OCI-LY3 (cell line): ENCODE results near the gene EPN3.

Experiments used
- H2AFZ ChIP-seq: fragments of 200-600, 300-600 bp; shearing (Covaris generic); 2 replicates; pipeline ENCODE4 v1.6.0; 2014; ENCODE audit warnings: antibody characterized with exemption, low read depth, low read length
- H3K27ac ChIP-seq: fragments of 200-600, 300-600 bp; sonication (generic); 2 replicates; pipeline ENCODE4 v1.5.1; 2014; ENCODE audit warnings: mild to moderate bottlenecking, low read length, moderate library complexity, mixed read lengths
- H3K27me3 ChIP-seq: fragments of 200-600, 300-600 bp; sonication (generic); 2 replicates; pipeline ENCODE4 v1.6.1; 2014; ENCODE audit warnings: low read depth, low read length, mixed read lengths
- H3K36me3 ChIP-seq: fragments of 200-600, 300-600 bp; sonication (generic); replicated peaks from 2 replicates; pipeline ENCODE3; 2014; ENCODE audit warnings: low read depth, low read length, mixed read lengths
- H3K4me1 ChIP-seq: fragments of 300-600, 200-600 bp; sonication (generic); 2 replicates; pipeline ENCODE4 v1.6.1; 2014; ENCODE audit warnings: low read length, mixed read lengths
- H3K4me2 ChIP-seq: fragments of 200-600, 300-600 bp; sonication (generic); 2 replicates; pipeline ENCODE4 v1.6.1; 2014; ENCODE audit warnings: low read length, mixed read lengths
- H3K4me3 ChIP-seq: fragments of 300-600, 200-600 bp; sonication (generic); 2 replicates; pipeline ENCODE4 v1.5.1; 2014; ENCODE audit warnings: antibody characterized with exemption, mild to moderate bottlenecking, low read length, moderate library complexity
- H3K79me2 ChIP-seq: fragments of 300-600, 200-600 bp; shearing (Covaris generic); 2 replicates; pipeline ENCODE4 v1.6.1; 2014; ENCODE audit warnings: mild to moderate bottlenecking, low read length, mixed read lengths
- H3K9ac ChIP-seq: fragments of 300-600, 200-600 bp; shearing (Covaris generic); 2 replicates; pipeline ENCODE4 v1.6.0; 2014; ENCODE audit warnings: mild to moderate bottlenecking, low read length, moderate library complexity
- H3K9me3 ChIP-seq: fragments of 200-600, 300-600 bp; shearing (Covaris generic); 2 replicates; pipeline ENCODE4 v1.6.1; 2014; ENCODE audit warnings: low read length, mixed read lengths; ENCODE audit not compliant: insufficient read depth
- H4K20me1 ChIP-seq: fragments of 200-600, 300-600 bp; sonication (generic); 2 replicates; pipeline ENCODE4 v1.6.1; 2016; ENCODE audit warnings: low read length, mixed read lengths; ENCODE audit not compliant: insufficient read depth
- CTCF ChIP-seq: fragments of 200-600, 300-600 bp; sonication (generic); IDR thresholded peaks from 2 replicates; pipeline ENCODE4 v1.5.1; 2014; ENCODE audit warnings: antibody characterized with exemption, low read length, low read depth
- EZH2phosphoT487 ChIP-seq: fragments of 200-600 bp; shearing (Covaris generic); IDR thresholded peaks from 2 replicates; pipeline ENCODE4 v1.6.1; 2018; ENCODE audit warnings: antibody characterized with exemption, mixed run types, low read depth

Gene EPN3

GRCh38 chr17:50514936-50515702 is 17.4 kb upstream of the EPN3 start:
- Histone ChIP-seq H3K36me3 (no peaks in the 10 kb centered on the region), H3K27ac (no peak overlapping the region), H4K20me1 (no peaks in the 10 kb centered on the region), H3K9ac (no peak overlapping the region), H3K79me2 (peaks cover under 1% of the 10 kb centered on the region), H3K9me3 (no peaks in the 10 kb centered on the region), H2AFZ (no peak overlapping the region), H3K4me1 (peaks cover 23% of the 10 kb centered on the region), H3K27me3 (no peaks in the 10 kb centered on the region), H3K4me2 (no peak overlapping the region), H3K4me3 (no peak overlapping the region)
- TF ChIP-seq CTCF: no peak
- no peak for TF ChIP-seq EZH2phosphoT487

DNA sequence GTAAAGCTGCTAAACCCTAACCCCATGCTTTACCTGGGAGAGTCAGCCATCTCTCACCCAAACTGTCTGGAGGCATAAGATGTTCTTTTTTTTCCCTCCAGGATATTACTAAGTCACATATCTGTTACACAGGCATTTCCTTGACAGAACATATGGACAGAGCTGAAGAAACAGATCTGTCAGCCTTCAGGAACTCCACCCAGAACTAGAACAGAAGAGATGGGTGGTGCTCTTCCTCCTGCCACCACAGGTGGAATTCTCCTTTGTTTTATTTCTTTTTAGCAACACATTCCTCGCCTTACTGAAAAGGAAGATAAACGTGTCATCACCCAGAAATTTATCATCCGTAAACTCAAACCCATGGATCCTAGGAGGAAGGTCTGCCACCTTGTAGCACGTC is 15.5 kb upstream of the EPN3 start:
- H3K9ac ChIP-seq: no peak overlapping the region
- H3K27ac ChIP-seq: no peak overlapping the region
- TF ChIP-seq CTCF (no peak), EZH2phosphoT487 (no peak)
- H3K79me2 ChIP-seq: no peaks in the 10 kb centered on the region
- H3K4me3 ChIP-seq: no peak overlapping the region
- no peaks in the 10 kb centered on the region for H4K20me1 ChIP-seq
- no peak overlapping the region for H3K4me2 ChIP-seq
- H2AFZ ChIP-seq: no peak overlapping the region
- peaks cover 7% of the 10 kb centered on the region for H3K4me1 ChIP-seq
- H3K9me3 ChIP-seq: no peaks in the 10 kb centered on the region
- no peaks in the 10 kb centered on the region for H3K27me3 ChIP-seq
- no peaks in the 10 kb centered on the region for H3K36me3 ChIP-seq

GRCh38 chr17:50517504-50518383 is 14.8 kb upstream of the EPN3 start:
- Histone ChIP-seq H2AFZ (no peak overlapping the region), H3K9ac (no peak overlapping the region), H3K9me3 (no peaks in the 10 kb centered on the region), H3K4me3 (no peak overlapping the region), H3K27me3 (no peaks in the 10 kb centered on the region), H3K36me3 (no peaks in the 10 kb centered on the region), H3K27ac (no peak overlapping the region), H4K20me1 (no peaks in the 10 kb centered on the region), H3K4me2 (no peak overlapping the region), H3K4me1 (no peaks in the 10 kb centered on the region; the same call in 1 of the 2 replicates), H3K79me2 (no peaks in the 10 kb centered on the region)
- TF ChIP-seq CTCF (no peak), EZH2phosphoT487 (no peak)

GRCh38 chr17:50518384-50519023 is 14.0 kb upstream of the EPN3 start:
- no peaks in the 10 kb centered on the region for H3K27me3 ChIP-seq
- no peak overlapping the region for H2AFZ ChIP-seq
- no peaks in the 10 kb centered on the region for H4K20me1 ChIP-seq
- no peaks in the 10 kb centered on the region for H3K4me1 ChIP-seq
- H3K9me3 ChIP-seq: no peaks in the 10 kb centered on the region
- no peak overlapping the region for H3K9ac ChIP-seq
- H3K27ac ChIP-seq: no peak overlapping the region
- H3K4me2 ChIP-seq: no peak overlapping the region
- no peaks in the 10 kb centered on the region for H3K36me3 ChIP-seq
- H3K79me2 ChIP-seq: no peaks in the 10 kb centered on the region
- TF ChIP-seq EZH2phosphoT487 (no peak), CTCF (no peak)
- H3K4me3 ChIP-seq: no peak overlapping the region
